GM12864 (cell line): Measurements from ENCODE around the gene RDX.
"Not testable (repeated sequence)": the region's sequence is repeated elsewhere in the genome, so short reads cannot be mapped to it uniquely, and the experiment has no call there.

Experiments used
- DNase-seq: peaks from one replicate; pipeline ENCODE4 v3.0.0-alpha.2; 2011; ENCODE audit warnings: low read depth
- H3K4me3 ChIP-seq: 2 replicates; pipeline ENCODE4 v1.5.1; 2011; ENCODE audit warnings: mild to moderate bottlenecking, low read depth, low read length, control low read depth
- CTCF ChIP-seq: IDR thresholded peaks from 2 replicates; pipeline ENCODE4 v1.5.1; 2011; ENCODE audit warnings: low read depth, mild to moderate bottlenecking, moderate library complexity, low read length, control low read depth, inconsistent platforms; ENCODE audit errors: missing control alignments

Gene RDX

GRCh38 chr11:110200836-110201235 lies 95.6 kb downstream of the RDX start:
- no peak overlapping the region for H3K4me3 ChIP-seq
- no peak for TF ChIP-seq CTCF
- no peak for DNase-seq

DNA sequence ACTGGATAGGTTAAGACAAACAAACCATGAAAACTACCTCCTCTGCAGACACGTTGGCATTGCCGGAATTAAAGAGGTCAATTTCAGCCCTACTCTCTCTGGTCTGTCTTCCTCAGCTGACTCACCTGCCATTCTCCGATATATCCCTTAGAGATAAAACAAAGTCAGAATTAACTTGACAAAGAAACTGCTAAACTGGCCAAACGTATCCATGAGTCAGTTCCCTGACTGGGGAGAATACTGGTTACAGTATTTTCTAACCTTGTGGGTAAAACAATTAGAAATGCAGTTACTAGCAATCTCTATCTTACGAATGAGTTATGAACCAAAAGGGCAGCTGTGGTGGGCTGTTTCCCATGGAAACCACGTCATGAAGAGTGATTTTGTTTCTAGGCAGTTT lies 96.2 kb downstream of the RDX start:
- H3K4me3 ChIP-seq = no peak overlapping the region
- TF ChIP-seq CTCF = no peak
- DNase-seq = no peak

- TF ChIP-seq CTCF = no peak
- no peak for DNase-seq
- no peak overlapping the region for H3K4me3 ChIP-seq
Measured at GRCh38 chr11:110199184-110199981, 97.0 kb downstream of the RDX start.

- H3K4me3 ChIP-seq = no peak overlapping the region
- no peak for DNase-seq
- TF ChIP-seq CTCF = no peak
Measured at GRCh38 chr11:110198031-110198729, 98.2 kb downstream of the RDX start.

DNA sequence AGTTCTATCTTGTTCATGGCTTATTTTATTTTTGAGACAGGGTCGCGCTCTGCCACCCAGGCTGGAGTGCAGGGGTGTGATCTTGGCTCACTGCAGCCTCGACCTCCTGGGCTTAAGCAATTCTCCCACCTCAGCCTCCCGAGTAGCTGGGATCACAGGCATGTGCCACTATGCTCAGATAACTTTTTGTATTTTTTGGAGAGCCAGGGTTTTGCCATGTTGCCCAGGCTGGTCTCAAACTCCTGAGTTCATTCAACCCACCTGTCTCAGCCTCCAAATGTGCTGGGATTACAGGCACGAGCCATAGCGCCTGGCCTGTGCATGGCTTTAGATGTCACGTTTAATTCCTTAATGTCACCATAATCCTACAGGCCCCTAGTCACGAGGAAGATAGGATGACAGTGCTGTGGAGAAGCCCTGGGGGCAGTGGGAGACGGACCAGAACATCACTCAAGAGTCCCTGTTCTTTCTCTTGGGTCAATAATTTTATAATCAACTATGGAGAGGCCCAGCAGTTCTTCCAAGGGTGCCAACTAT lies 99.5 kb downstream of the RDX start:
- H3K4me3 ChIP-seq = no peak overlapping the region
- no peak for DNase-seq
- no peak for TF ChIP-seq CTCF

DNA sequence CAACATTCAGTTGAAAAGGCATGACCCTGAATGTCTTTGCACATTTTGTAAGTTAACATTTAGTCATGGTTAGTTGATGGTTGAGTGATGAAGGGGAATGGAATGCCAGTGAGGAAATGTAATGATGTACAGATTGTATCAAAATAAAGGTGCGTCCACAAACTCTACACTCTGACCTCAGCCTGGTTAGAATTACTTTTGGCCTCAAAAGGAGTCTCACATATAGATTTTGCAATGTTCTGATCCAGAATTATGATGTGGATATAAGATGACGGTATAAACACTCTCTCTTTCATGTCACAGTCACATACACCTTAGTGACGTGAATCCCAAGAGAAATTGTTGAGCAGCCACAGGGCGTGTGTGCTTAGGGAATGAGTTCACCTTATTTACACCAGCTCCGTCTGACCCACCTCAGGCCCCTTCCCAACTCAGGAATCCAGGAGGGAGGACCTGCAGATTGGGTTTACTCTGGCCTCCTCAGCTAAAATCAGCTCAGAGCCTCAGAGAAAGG lies 100.1 kb downstream of the RDX start:
- TF ChIP-seq CTCF = no peak
- no peak for DNase-seq
- no peak overlapping the region for H3K4me3 ChIP-seq

- not testable (repeated sequence) for H3K4me3 ChIP-seq, DNase-seq
Measured at GRCh38 chr11:110194211-110194766, 102.1 kb downstream of the RDX start.

- DNase-seq = peak; percentile 36
- not testable (repeated sequence) for H3K4me3 ChIP-seq
Measured at GRCh38 chr11:110192604-110193282, 103.7 kb downstream of the RDX start.
